Right cardiac atrium (tissue), 5 donors: ENCODE data around the gene LCN15. TPM values are rescaled to one million over a fixed set of nuclear protein-coding genes. Genes with fewer than 3 reads are reported as not detected.
"Not testable (repeated sequence)": the region's sequence is repeated elsewhere in the genome, so short reads cannot be mapped to it uniquely, and the experiment has no call there.

Experiments
- ATAC-seq, 2 donors: fragments of 200-7000 bp; cut with Tn5 transposase; one replicate each; pipeline versions ENCODE4 v1.8.0 to v1.9.1; 2020; ENCODE audit warnings: moderate library complexity in 2 of 2, mild to moderate bottlenecking in 1 of 2
- DNase-seq, 3 donors: peaks; one replicate each; pipeline ENCODE4 v3.0.0-alpha.2; 2020
- H3K27ac ChIP-seq: one replicate; pipeline ENCODE4 v1.5.1; 2013; ENCODE audit warnings: mild to moderate bottlenecking, low read length, control low read depth, moderate library complexity
- H3K27me3 ChIP-seq: one replicate; pipeline ENCODE4 v1.6.1; 2013; ENCODE audit not compliant: control insufficient read depth, insufficient read depth
- H3K4me1 ChIP-seq: one replicate; pipeline ENCODE4 v1.6.1; 2013; ENCODE audit warnings: low read length; ENCODE audit not compliant: control insufficient read depth, insufficient read depth
- H3K4me3 ChIP-seq: one replicate; pipeline ENCODE4 v1.5.1; 2013; ENCODE audit warnings: low read length, control low read depth
- H3K9me3 ChIP-seq: one replicate; pipeline ENCODE4 v1.6.1; 2013; ENCODE audit warnings: low read length; ENCODE audit not compliant: control insufficient read depth
- WGBS: extraction: QIAGEN DNeasy Blood & Tissue Kit; methylation state at CpG from one replicate; pipeline ENCODE4 v1.1.7; 2013; 5-methylcytosine and 5-hydroxymethylcytosine counted together
- intact Hi-C, 4 donors: fragments of 100-400 bp; cut with DNase I; formaldehyde crosslinking; loops; one replicate each; pipeline versions ENCODE4 v1.11.0 to v1.14.0; 2022 to 2023
- polyA plus RNA-seq: library from polyadenylated mRNA; stranded (reverse); fragments of 200-250 nt; gene quantifications from one replicate; pipeline ENCODE4 v1.2.3, GENCODE V29; 2013
- total RNA-seq, 4 donors: library from RNA; stranded (reverse); fragmentation: NEBNext Ultra II Directional; extraction: Animal tissue kit (Norgen Biotek cat#: 25700); gene quantifications; one replicate each; pipeline ENCODE4 v1.2.1, GENCODE V29; 2021
- donor health status: healthy with polysubstance abuse.
- donor health status: DM: no; HTN: yes; CAD: no.
- donor health status: DM: no; HTN: no; CAD: no.
- donor health status: DM: no; HTN: yes; CAD: no; lungs with severe emphysema.
- donor health status: DM: yes; HTN: yes; CAD: no.

The LCN15 gene
- total and polyA plus RNA-seq, 5 donors = 0.32 to 2.1 (median 1.3) TPM

GRCh38 chr9:136793086-136793946 lies 29.0 kb upstream of the LCN15 start:
- H3K4me1 ChIP-seq = peaks cover 5% of the 10 kb centered on the region
- DNase-seq (peak in 2 of 3 donors; percentile 65 to 75), ATAC-seq (no peak)
- H3K9me3 ChIP-seq = no peaks in the 10 kb centered on the region
- no peak overlapping the region for H3K4me3 ChIP-seq
- H3K27me3 ChIP-seq = no peaks in the 10 kb centered on the region
- 70% methylated on average over 17 of the region's 17 CpGs for WGBS
- H3K27ac ChIP-seq = no peak overlapping the region
- intact Hi-C loops = loop anchor here in 2 of 4 donors (5.0 to 10.0 kb wide), 2 partner anchors 149 to 151 kb away; partner anchors contain the start of genes FBXW5 (in 2 of the 2) and C8G (in 1 of the 2)

- DNase-seq = peak in 2 of 3 donors; percentile 71 to 74
- peak overlapping the region; percentile 4 for H3K27ac ChIP-seq
- intact Hi-C loops = loop anchor here in 2 of 4 donors (5.0 to 10.0 kb wide), 2 partner anchors 150 to 152 kb away; partner anchors contain the start of genes FBXW5 (in 2 of the 2) and C8G (in 1 of the 2)
- no peak for ATAC-seq
- no peaks in the 10 kb centered on the region for H3K9me3 ChIP-seq
- H3K27me3 ChIP-seq = no peaks in the 10 kb centered on the region
- H3K4me3 ChIP-seq = no peak overlapping the region
- H3K4me1 ChIP-seq = peaks cover 5% of the 10 kb centered on the region
- 69% methylated on average over 15 of the region's 15 CpGs for WGBS
These were observed 28.2 kb upstream of the LCN15 start for GRCh38 chr9:136792321-136793085.

DNA sequence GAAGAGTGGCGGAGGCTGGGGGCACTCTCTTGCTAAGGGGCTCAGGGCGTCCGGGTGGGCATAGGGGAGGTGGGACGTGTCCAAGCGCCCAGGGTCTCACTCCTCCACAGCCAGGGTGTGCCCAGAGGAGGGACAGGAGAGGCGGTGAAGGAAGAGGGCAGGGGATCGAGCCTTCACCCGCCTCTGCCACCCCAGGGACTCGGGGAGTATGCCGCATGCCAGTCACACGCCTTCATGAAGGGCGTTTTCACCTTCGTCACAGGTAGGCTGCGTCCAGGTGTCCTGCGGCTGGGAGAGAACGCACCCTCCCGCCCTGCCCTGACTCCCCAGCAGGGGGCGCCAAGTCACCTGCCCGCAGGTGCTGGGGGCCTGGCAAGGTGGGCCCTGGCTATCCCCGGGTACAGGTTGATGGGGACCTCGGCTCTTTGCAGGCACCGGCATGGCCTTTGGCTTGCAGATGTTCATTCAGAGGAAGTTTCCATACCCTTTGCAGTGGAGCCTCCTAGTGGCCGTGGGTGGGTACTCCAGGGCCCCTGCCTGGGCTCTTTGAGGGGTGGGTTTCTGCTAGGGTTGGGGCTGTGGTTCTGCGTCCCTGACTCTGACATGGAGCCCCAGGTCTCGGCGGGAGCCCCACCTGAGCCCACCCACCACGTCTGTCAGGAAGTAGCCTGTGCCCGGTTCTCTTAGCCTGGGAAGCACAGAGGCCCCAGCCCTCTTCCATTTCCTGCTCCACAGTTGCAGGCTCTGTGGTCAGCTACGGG lies 27.4 kb upstream of the LCN15 start:
- peaks cover 5% of the 10 kb centered on the region for H3K4me1 ChIP-seq
- H3K27ac ChIP-seq = peak overlapping the region; percentile 85
- H3K27me3 ChIP-seq = no peaks in the 10 kb centered on the region
- DNase-seq (peak in 2 of 3 donors; percentile 64 to 87), ATAC-seq (peak; percentile 0 to 4)
- no peaks in the 10 kb centered on the region for H3K9me3 ChIP-seq
- H3K4me3 ChIP-seq = peak overlapping the region; percentile 55
- intact Hi-C loops = loop anchor here in 2 of 4 donors (5.0 to 10.0 kb wide), 2 partner anchors 151 to 153 kb away; partner anchors contain the start of genes FBXW5 (in 2 of the 2) and C8G (in 1 of the 2)
- WGBS = 2% methylated on average over 29 of the region's 29 CpGs

GRCh38 chr9:136790640-136791515 lies 26.6 kb upstream of the LCN15 start, which contains the start of gene TMEM141:
TSS of gene TMEM141 (plus strand) at chr9:136791344. CDS start at chr9:136791371, 27 bp downstream.
- intact Hi-C loops = loop anchor here in 2 of 4 donors (5.0 to 10.0 kb wide), 2 partner anchors 151 to 154 kb away; partner anchors contain the start of genes FBXW5 (in 2 of the 2) and C8G (in 1 of the 2)
- Histone ChIP-seq H3K4me3 (peak within 1 kb of the TSS; percentile 55), H3K27me3 (no peaks in the 10 kb centered on the region), H3K27ac (peak within 1 kb of the TSS; percentile 85), H3K9me3 (no peaks in the 10 kb centered on the region), H3K4me1 (peaks cover 1% of the 10 kb centered on the region)
- DNase-seq (peak; percentile 100), ATAC-seq (peak; percentile 96 to 97)
- WGBS = 1% methylated on average over 70 of the region's 70 CpGs

DNA sequence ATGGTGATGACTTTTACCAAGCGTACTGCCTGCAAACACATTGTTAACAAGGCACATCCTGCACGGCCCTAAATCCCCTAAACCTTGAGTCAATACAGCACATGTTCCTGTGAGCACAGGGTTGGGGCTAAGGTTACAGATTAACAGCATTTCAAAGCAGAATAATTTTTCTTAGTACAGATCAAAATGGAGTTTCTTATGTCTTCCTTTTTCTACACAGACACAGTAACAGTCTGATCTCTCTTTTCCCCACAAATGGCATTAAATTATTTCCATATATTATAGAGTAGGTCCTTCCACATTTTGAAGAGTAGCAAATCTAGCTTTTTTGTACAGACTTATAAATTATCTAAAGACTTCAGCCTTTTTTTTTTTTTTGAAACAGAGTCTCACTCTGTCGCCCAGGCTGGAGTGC lies 25.2 kb upstream of the LCN15 start:
- H3K27ac ChIP-seq = no peak overlapping the region
- DNase-seq = no peak
- no peaks in the 10 kb centered on the region for H3K27me3 ChIP-seq
- no peak overlapping the region for H3K4me3 ChIP-seq
- WGBS = 59% methylated on average over 3 of the region's 3 CpGs
- H3K9me3 ChIP-seq = no peaks in the 10 kb centered on the region
- intact Hi-C loops = loop anchor here in 3 of 4 donors (5.0 to 10.0 kb wide), 2 partner anchors 248 to 275 kb away; no protein-coding TSS in a partner anchor
- ATAC-seq = no peak
- H3K4me1 ChIP-seq = no peaks in the 10 kb centered on the region

DNA sequence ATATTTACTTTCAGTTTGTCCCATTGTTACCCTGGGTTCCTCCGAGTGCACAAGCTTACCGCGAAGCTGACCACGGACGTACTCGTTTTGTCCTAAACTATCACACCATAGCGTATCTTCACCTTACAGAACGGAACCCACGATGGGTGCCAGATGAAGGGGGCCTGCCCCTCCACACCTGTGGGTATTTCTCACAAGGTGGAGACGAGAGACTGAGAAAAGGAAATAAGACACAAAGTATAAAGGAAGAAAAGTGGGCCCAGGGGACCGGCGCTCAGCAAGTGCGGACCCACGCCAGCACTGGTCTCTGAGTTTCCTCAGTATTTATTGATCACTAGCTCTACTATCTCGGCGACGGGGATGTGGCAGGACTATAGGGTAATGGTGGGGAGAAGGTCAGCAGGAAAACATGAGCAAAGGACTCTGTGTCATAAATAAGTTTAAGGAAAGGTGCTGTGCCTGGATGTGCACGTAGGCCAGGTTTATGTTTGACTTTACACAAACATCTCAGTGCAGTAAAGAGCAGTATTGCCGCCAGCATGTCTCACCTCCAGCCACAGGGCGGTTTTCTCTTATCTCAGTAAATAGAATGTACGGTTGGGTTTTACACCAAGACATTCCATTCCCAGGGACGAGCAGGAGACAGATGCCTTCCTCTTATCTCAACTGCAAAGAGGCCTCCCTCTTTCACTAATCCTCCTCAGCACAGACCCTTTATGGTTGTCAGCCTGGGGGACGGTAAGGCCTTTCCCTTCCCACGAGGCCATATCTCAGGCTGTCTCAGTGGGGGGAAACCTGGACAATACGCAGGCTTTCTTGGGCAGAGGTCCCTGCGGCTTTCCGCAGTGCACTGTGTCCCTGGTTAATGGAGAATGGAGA lies 24.6 kb upstream of the LCN15 start:
- intact Hi-C loops = loop anchor here in 3 of 4 donors (5.0 to 10.0 kb wide), 2 partner anchors 248 to 276 kb away; no protein-coding TSS in a partner anchor
- not testable (repeated sequence) for H3K27ac ChIP-seq, H3K9me3 ChIP-seq, H3K27me3 ChIP-seq, H3K4me3 ChIP-seq, ATAC-seq, H3K4me1 ChIP-seq
- 49% methylated on average over 27 of the region's 27 CpGs for WGBS
- DNase-seq = peak in 1 of 3 donors; percentile 50

GRCh38 chr9:136787690-136788400 lies 23.5 kb upstream of the LCN15 start:
- Histone ChIP-seq H3K9me3 (no peaks in the 10 kb centered on the region), H3K4me3 (no peak overlapping the region), H3K27ac (no peak overlapping the region), H3K27me3 (no peaks in the 10 kb centered on the region), H3K4me1 (no peaks in the 10 kb centered on the region)
- intact Hi-C loops = loop anchor here (2.0 to 10.0 kb wide), 3 partner anchors 247 to 277 kb away; no protein-coding TSS in a partner anchor
- ATAC-seq (no peak), DNase-seq (peak; percentile 70 to 88 (median 82))
- 11% methylated on average over 21 of the region's 21 CpGs for WGBS

DNA sequence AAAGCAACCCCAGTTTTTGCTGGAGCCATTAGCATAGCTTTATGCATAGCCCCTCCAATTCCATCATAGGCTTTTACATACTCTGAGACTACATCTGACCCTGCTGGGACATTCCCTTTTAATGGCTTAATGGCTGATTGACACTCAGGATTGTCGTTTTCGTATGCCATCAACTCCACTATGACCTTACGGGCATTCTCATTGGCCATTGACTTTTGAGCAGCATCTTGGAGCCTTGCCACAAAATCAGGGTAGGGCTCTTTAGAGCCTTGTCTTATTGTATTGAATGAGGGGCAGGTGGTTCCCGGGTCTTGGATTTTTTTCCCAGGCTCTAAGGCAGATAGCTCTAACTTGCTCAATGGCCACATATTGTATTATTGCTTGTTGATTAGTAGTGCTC lies 22.7 kb upstream of the LCN15 start:
- H3K4me3 ChIP-seq, H3K27me3 ChIP-seq, ATAC-seq, DNase-seq, H3K9me3 ChIP-seq, H3K4me1 ChIP-seq, H3K27ac ChIP-seq: not testable (repeated sequence)
- WGBS = 30% methylated on average over 4 of the region's 4 CpGs
- intact Hi-C loops = loop anchor here (2.0 to 10.0 kb wide), 3 partner anchors 248 to 278 kb away; no protein-coding TSS in a partner anchor
